GM12878 (cell line): Measurements from ENCODE around the gene SMIM44. TPM values are rescaled to one million over a fixed set of nuclear protein-coding genes. Genes with fewer than 3 reads are reported as not detected.

ENCODE experiments used
- ATAC-seq: fragments of 200-7000 bp; cut with Tn5 transposase; 3 replicates; pipeline ENCODE4 v1.9.1; 2020; ENCODE audit warnings: mild to moderate bottlenecking, moderate library complexity
- BruUV-seq: library from RNA; stranded (reverse); fragments of 400-500 nt; replicated peaks from 2 replicates; lab custom pipeline; 2021; lab: Mats Ljungman, UMichigan
- CTCF ChIA-PET: fragments of 300-600 bp; sonication (Branson Sonifier 250); formaldehyde crosslinking; extraction: SDS; loops from one replicate; lab custom pipeline; 2021; ENCODE audit warnings: inconsistent platforms; lab: Yijun Ruan, JAX
- POLR2A ChIA-PET: fragments of 350-600 bp; formaldehyde crosslinking; extraction: SDS; loops from one replicate; lab custom pipeline; 2021; ENCODE audit warnings: inconsistent platforms; lab: Charles Lee
- RAD21 ChIA-PET: fragments of 300-600 bp; sonication (Branson Sonifier 250); formaldehyde crosslinking; loops from one replicate; lab custom pipeline; 2023; ENCODE audit warnings: antibody characterized with exemption; ENCODE audit not compliant: unreplicated experiment; lab: Charles Lee
- SMC1A ChIA-PET: fragments of 300-600 bp; sonication (Branson Sonifier 250); formaldehyde crosslinking; loops from one replicate; lab custom pipeline; 2023; ENCODE audit not compliant: unreplicated experiment, uncharacterized antibody; lab: Charles Lee
- DNase-seq: peaks from one replicate; pipeline ENCODE4 v3.0.0-alpha.2; 2011; ENCODE audit warnings: low read depth, low spot score
- FAIRE-seq: peaks from 3 replicates; lab custom pipeline; 2011; peaks lifted over from hg19 to GRCh38; lab: Jason Lieb, UNC
- H2AFZ ChIP-seq: 2 replicates; pipeline ENCODE4 v1.6.0; 2011; ENCODE audit warnings: low read depth, low read length, control low read depth; ENCODE audit not compliant: control insufficient read depth
- H3K27ac ChIP-seq: 2 replicates; pipeline ENCODE4 v1.5.1; 2011; ENCODE audit warnings: control low read depth; ENCODE audit not compliant: control insufficient read depth, insufficient read depth
- H3K27me3 ChIP-seq, 2 experiments: replicated peaks in 1 of 2; 2 replicates each; pipeline versions ENCODE4 v1.6.0 to v1.6.1; 2011; ENCODE audit warnings: low read length in 1 of 2; ENCODE audit not compliant: control insufficient read depth in 2 of 2, insufficient read depth in 2 of 2
- H3K36me3 ChIP-seq, 2 experiments: 2 replicates each; pipeline ENCODE4 v1.5.1; 2011; ENCODE audit warnings: low read length in 1 of 2; ENCODE audit not compliant: control insufficient read depth in 2 of 2, insufficient read depth in 2 of 2
- H3K4me1 ChIP-seq: 2 replicates; pipeline ENCODE4 v1.6.1; 2011; ENCODE audit warnings: mild to moderate bottlenecking, low read length, moderate library complexity, mixed read lengths; ENCODE audit not compliant: control insufficient read depth, insufficient read depth
- H3K4me2 ChIP-seq: 2 replicates; pipeline ENCODE4 v1.6.0; 2011; ENCODE audit warnings: control low read depth; ENCODE audit not compliant: control insufficient read depth, insufficient read depth
- H3K4me3 ChIP-seq: fragments of 200-600 bp; sonication (generic); 2 replicates; pipeline ENCODE4 v1.5.1; 2016
- H3K79me2 ChIP-seq: 2 replicates; pipeline ENCODE4 v1.6.0; 2011; ENCODE audit warnings: low read length; ENCODE audit not compliant: control insufficient read depth, insufficient read depth
- H3K9ac ChIP-seq: 2 replicates; pipeline ENCODE4 v1.8.0; 2011; ENCODE audit warnings: low read length, control low read depth, mixed read lengths; ENCODE audit not compliant: control insufficient read depth, insufficient read depth
- H3K9me3 ChIP-seq: replicated peaks from 3 replicates; pipeline ENCODE4 v1.5.1; 2011; ENCODE audit warnings: mild to moderate bottlenecking, low read length; ENCODE audit not compliant: control insufficient read depth, insufficient read depth
- H4K20me1 ChIP-seq: 2 replicates; pipeline ENCODE4 v1.6.0; 2011; ENCODE audit not compliant: control insufficient read depth, insufficient read depth
- BRCA1 ChIP-seq: IDR thresholded peaks from 2 replicates; pipeline ENCODE4 v1.6.1; 2011; ENCODE audit warnings: low read depth, low read length, improper control_type of control experiment
- CHD2 ChIP-seq: IDR thresholded peaks from 2 replicates; pipeline ENCODE4 v1.6.1; 2011; ENCODE audit warnings: low read depth, low read length, improper control_type of control experiment, borderline replicate concordance
- EGR1 ChIP-seq, 2 experiments: IDR thresholded peaks; 1 replicate in 1 of 2; 2 replicates in 1 of 2; pipeline ENCODE4 v1.6.1; 2011 to 2012; ENCODE audit warnings: low read depth in 2 of 2, low read length in 2 of 2, borderline replicate concordance in 1 of 2, mild to moderate bottlenecking in 1 of 2, moderate library complexity in 1 of 2
- GABPA ChIP-seq: IDR thresholded peaks from 2 replicates; pipeline ENCODE4 v1.6.1; 2014; ENCODE audit warnings: antibody characterized with exemption, low read depth, mild to moderate bottlenecking, inconsistent platforms
- KAT2A ChIP-seq: conservative IDR thresholded peaks from 2 replicates; pipeline ENCODE4 v1.6.1; 2011; ENCODE audit warnings: low read depth, low read length; ENCODE audit not compliant: control insufficient read depth
- MTA3 ChIP-seq: IDR thresholded peaks from 2 replicates; pipeline ENCODE4 v1.6.1; 2012; ENCODE audit warnings: low read length, inconsistent platforms, borderline replicate concordance
- SIN3A ChIP-seq: IDR thresholded peaks from 2 replicates; pipeline ENCODE4 v1.6.1; 2012; ENCODE audit warnings: low read depth, low read length, improper control_type of control experiment
- SPI1 ChIP-seq: IDR thresholded peaks from 2 replicates; pipeline ENCODE4 v1.6.1; 2011; ENCODE audit warnings: low read depth, mild to moderate bottlenecking, low read length, moderate library complexity, borderline replicate concordance; ENCODE audit not compliant: insufficient read depth
- SREBF2 ChIP-seq: IDR thresholded peaks from 2 replicates; pipeline ENCODE4 v1.6.1; 2012; ENCODE audit warnings: mild to moderate bottlenecking, low read length
- SUZ12 ChIP-seq: fragments of 200-600 bp; sonication (generic); IDR thresholded peaks from one replicate; pipeline ENCODE4 v1.6.1; 2018; ENCODE audit warnings: antibody characterized with exemption, mild to moderate bottlenecking; ENCODE audit not compliant: unreplicated experiment
- TCF3 ChIP-seq: IDR thresholded peaks from 2 replicates; pipeline ENCODE4 v1.6.1; 2012; ENCODE audit warnings: low read depth, mild to moderate bottlenecking, low read length, borderline replicate concordance; ENCODE audit not compliant: insufficient read depth
- ZNF24 ChIP-seq: fragments of 450-650 bp; IDR thresholded peaks from 2 replicates; pipeline ENCODE4 v1.6.1; 2017; ENCODE audit warnings: antibody characterized with exemption, mild to moderate bottlenecking
- WGBS: methylation state at CpG from one replicate; pipeline ENCODE4 v1.1.6; 2016; ENCODE audit warnings: low lambda C conversion rate; ENCODE audit not compliant: insufficient replicate concordance, insufficient coverage; ENCODE audit errors: missing lambda C conversion rate; 5-methylcytosine and 5-hydroxymethylcytosine counted together
- in situ Hi-C: fragments of 300-500 bp; cut with MboI; formaldehyde crosslinking; loops from 9 replicates; pipeline ENCODE4 v1.14.3; 2018; ENCODE audit warnings: mixed read lengths
- intact Hi-C: fragments of 100-400 bp; cut with micrococcal nuclease; formaldehyde crosslinking; loops from one replicate; pipeline ENCODE4 v1.14.2; 2022; ENCODE audit not compliant: unreplicated experiment
- polyA plus RNA-seq, 11 experiments: library from polyadenylated mRNA; depleted of rRNA in 4 of 11; unstranded in 6 of 11; stranded (reverse) in 5 of 11; fragments of >200 nt; fragmentation: Nextera tagmentation in 4 of 11; fragmentation: Illumina TruSeq in 1 of 11; extraction: Ambion mirVana in 4 of 11; extraction: Trizol in 1 of 11; gene quantifications; 1 replicate in 1 of 11; 2 replicates in 10 of 11; pipeline versions ENCODE4 v1.2.1 to v1.2.3, GENCODE V29; 2011 to 2016; ENCODE audit warnings: inconsistent platforms in 2 of 11, missing spikeins in 2 of 11, low read depth in 1 of 11
- total RNA-seq, 4 experiments: library from RNA; depleted of rRNA in 3 of 4; stranded (reverse); fragments of >200 nt in 3 of 4; fragmentation: Illumina TruSeq in 1 of 4; extraction: Trizol in 1 of 4; gene quantifications; 2 replicates each; pipeline versions ENCODE4 v1.2.1 to v1.2.3, GENCODE V29; 2013 to 2021
- TF ChIP-seq, protein P1 (sequence below): fragments of 450-650 bp; formaldehyde crosslinking; IDR thresholded peaks from 2 replicates; pipeline ENCODE4 v1.4.0; 2022; ENCODE audit warnings: mild to moderate bottlenecking, moderate library complexity
- TF ChIP-seq, protein P2 (sequence below): IDR thresholded peaks from 2 replicates; pipeline ENCODE4 v1.6.1; 2012; ENCODE audit warnings: low read length, inconsistent platforms
- TF ChIP-seq, protein P3 (sequence below): IDR thresholded peaks from 2 replicates; pipeline ENCODE4 v1.6.1; 2012; ENCODE audit warnings: low read depth, low read length, improper control_type of control experiment

SMIM44 gene
- total and polyA plus RNA-seq, 10 of the 15 experiments (the other 5 are each of a cell fraction or from before 2014, with no cell fraction given): not detected

DNA sequence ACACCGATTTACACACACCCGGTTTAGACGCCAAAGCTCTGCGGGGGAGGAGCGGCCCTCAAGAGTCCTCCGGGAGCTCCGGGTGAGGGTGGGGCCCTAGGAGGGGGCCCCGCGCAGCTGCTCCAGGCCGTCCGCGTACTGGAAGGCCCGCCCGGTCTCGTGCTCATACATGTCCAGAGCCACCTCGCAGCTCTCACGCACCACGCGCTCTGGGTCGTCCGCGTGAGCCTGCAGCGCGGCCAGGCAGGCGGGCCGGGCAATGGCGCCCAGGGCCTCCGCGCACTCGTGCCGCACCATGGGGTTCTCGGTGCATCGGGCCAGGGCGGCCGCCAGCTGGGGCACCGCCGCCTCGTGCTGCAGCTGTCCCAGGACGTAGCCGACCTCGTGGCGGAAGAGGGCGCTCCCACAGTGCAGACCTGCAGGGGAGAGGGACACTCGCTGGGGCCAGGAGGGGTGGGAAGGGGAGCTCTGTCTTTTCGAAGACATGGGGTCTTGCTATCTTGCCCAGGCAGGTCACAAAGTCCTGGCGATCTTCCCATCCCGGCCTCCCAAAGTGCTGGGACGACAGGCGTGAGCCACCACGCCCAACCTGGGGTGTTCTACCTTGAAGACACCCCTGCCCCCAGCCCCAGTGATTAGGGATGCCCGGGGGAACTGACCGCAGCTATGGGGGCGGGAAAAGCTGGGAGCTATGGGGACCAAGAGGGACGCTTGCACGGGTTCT, 8.3 kb upstream of the SMIM44 start (continued):
- TF ChIP-seq, protein P1, sequence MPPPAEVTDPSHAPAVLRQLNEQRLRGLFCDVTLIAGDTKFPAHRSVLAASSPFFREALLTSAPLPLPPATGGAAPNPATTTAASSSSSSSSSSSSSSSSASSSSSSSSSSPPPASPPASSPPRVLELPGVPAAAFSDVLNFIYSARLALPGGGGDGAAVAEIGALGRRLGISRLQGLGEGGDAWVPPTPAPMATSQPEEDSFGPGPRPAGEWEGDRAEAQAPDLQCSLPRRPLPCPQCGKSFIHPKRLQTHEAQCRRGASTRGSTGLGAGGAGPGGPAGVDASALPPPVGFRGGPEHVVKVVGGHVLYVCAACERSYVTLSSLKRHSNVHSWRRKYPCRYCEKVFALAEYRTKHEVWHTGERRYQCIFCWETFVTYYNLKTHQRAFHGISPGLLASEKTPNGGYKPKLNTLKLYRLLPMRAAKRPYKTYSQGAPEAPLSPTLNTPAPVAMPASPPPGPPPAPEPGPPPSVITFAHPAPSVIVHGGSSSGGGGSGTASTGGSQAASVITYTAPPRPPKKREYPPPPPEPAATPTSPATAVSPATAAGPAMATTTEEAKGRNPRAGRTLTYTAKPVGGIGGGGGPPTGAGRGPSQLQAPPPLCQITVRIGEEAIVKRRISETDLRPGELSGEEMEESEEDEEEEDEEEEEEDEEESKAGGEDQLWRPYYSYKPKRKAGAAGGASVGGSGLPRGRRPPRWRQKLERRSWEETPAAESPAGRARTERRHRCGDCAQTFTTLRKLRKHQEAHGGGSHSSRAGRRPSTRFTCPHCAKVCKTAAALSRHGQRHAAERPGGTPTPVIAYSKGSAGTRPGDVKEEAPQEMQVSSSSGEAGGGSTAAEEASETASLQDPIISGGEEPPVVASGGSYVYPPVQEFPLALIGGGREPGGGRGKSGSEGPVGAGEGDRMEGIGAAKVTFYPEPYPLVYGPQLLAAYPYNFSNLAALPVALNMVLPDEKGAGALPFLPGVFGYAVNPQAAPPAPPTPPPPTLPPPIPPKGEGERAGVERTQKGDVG (CRISPR knock-in tag): no peak
- TF ChIP-seq EGR1 (IDR thresholded peaks at IDR 0.05; ENCODE audit: borderline replicate concordance in 1 of 2, low read depth in 2 of 2, low read length in 2 of 2) (no peak), GABPA (no peak), TCF3 (no peak), KAT2A (no peak)

DNA sequence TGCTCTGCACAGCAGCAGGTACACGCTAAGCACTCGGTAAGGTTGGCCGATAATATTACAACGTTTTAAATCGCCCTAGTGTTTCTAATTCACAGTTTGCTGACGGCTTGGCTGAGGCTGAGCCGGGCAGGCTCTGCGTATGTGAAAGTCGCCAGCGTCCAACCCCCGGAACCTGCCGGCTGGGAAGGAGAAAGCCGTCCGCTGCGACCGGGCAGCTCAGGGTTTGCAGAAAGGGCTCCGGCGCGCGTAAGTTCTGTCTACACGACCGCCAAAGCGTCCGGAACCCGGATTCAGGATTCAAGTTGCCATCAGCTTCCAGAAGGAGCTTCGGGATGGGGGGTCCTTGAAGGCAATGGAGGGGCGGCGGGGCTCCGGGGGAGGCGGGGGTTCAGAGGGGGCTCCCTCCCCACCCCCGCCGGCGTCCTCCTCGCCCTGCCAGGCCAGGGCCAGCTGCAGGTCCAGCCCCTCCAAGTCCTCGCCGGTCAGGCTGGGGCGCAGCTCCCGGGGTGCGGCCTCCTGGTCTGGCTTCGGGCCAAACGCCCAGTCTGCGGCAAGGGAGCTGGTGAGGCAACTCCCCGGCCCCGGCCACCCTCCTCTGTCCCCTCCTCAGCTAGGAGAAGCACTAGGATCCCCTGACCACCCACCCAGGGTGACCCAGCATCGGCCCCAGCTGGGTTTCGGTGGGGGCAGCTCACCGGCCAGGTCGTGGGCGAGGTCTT, 575 bp downstream of the SMIM44 start:
- intact Hi-C loops: no loop called here
- FAIRE-seq (no peak), DNase-seq (no peak), ATAC-seq (no peak)
- no peak overlapping the region for H3K9ac ChIP-seq
- H4K20me1 ChIP-seq: no peaks in the 10 kb centered on the region
- POLR2A ChIA-PET: interaction anchor here (1.2 kb wide), 1 partner anchor 183 kb away, joined by 3 read pairs; no protein-coding TSS in a partner anchor
- SMC1A ChIA-PET: no interaction called here
- H2AFZ ChIP-seq: no peak overlapping the region
- no peaks in the 10 kb centered on the region for H3K79me2 ChIP-seq
- H3K27me3 ChIP-seq: peaks cover 0 to 2% of the 10 kb centered on the region in 2 experiments; a peak in 3 of 4 replicates
- no peak overlapping the region for H3K4me3 ChIP-seq
- WGBS: 70% methylated on average over 40 of the region's 49 CpGs
- no TSS peak for BruUV-seq
- H3K27ac ChIP-seq: no peak overlapping the region
- no peak overlapping the region for H3K4me2 ChIP-seq
- CTCF ChIA-PET: no interaction called here
- no peaks in the 10 kb centered on the region for H3K4me1 ChIP-seq
- no peak for TF ChIP-seq MTA3
- TF ChIP-seq BRCA1: no peak
- TF ChIP-seq, protein P2, sequence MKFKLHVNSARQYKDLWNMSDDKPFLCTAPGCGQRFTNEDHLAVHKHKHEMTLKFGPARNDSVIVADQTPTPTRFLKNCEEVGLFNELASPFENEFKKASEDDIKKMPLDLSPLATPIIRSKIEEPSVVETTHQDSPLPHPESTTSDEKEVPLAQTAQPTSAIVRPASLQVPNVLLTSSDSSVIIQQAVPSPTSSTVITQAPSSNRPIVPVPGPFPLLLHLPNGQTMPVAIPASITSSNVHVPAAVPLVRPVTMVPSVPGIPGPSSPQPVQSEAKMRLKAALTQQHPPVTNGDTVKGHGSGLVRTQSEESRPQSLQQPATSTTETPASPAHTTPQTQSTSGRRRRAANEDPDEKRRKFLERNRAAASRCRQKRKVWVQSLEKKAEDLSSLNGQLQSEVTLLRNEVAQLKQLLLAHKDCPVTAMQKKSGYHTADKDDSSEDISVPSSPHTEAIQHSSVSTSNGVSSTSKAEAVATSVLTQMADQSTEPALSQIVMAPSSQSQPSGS: no peak
- no peak for TF ChIP-seq ZNF24
- TF ChIP-seq, protein P3, sequence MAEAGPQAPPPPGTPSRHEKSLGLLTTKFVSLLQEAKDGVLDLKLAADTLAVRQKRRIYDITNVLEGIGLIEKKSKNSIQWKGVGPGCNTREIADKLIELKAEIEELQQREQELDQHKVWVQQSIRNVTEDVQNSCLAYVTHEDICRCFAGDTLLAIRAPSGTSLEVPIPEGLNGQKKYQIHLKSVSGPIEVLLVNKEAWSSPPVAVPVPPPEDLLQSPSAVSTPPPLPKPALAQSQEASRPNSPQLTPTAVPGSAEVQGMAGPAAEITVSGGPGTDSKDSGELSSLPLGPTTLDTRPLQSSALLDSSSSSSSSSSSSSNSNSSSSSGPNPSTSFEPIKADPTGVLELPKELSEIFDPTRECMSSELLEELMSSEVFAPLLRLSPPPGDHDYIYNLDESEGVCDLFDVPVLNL: no peak
- no peak for TF ChIP-seq SPI1
- TF ChIP-seq SREBF2: no peak
- TF ChIP-seq CHD2: no peak
- no peak for TF ChIP-seq SIN3A
- no peak for TF ChIP-seq SUZ12
- in situ Hi-C loops: no loop called here
- RAD21 ChIA-PET: no interaction called here
- no peaks in the 10 kb centered on the region for H3K36me3 ChIP-seq
- H3K9me3 ChIP-seq: no peaks in the 10 kb centered on the region; the same call in 2 of the 3 replicates
